Stimulated activated CD8-positive, alpha-beta memory T cell treated with anti-CD3 and anti-CD28 coated beads, Interleukin-12 subunit alpha, Interleukin-12 subunit beta, amount 100 ng/mL, for 24 hours (primary cell): ENCODE data around the gene MVP.
"Not testable (repeated sequence)": the region's sequence is repeated elsewhere in the genome, so short reads cannot be mapped to it uniquely, and the experiment has no call there.

Experiments
- DNase-seq: peaks from one replicate; pipeline ENCODE4 v3.0.0-alpha.2; 2020; ENCODE audit errors: extremely low read depth

MVP gene

GRCh38 chr16:29843931-29844330 is 23.7 kb downstream of the MVP start:
- no peak for DNase-seq

- no peak for DNase-seq
Observed at GRCh38 chr16:29844575-29845331, 24.5 kb downstream of the MVP start.

GRCh38 chr16:29845656-29846055 is 25.4 kb downstream of the MVP start:
- DNase-seq = no peak

- peak; percentile 53 for DNase-seq
Observed at GRCh38 chr16:29848420-29849297, 28.4 kb downstream of the MVP start.

GRCh38 chr16:29849505-29849904 is 29.2 kb downstream of the MVP start:
- no peak for DNase-seq

GRCh38 chr16:29850998-29851397 is 30.7 kb downstream of the MVP start:
- DNase-seq = no peak

- no peak for DNase-seq
Observed at GRCh38 chr16:29852654-29853053, 32.4 kb downstream of the MVP start.

GRCh38 chr16:29854520-29855100 is 34.3 kb downstream of the MVP start:
- DNase-seq = no peak

- DNase-seq = no peak
Observed at GRCh38 chr16:29857133-29857760, 37.0 kb downstream of the MVP start.

- no peak for DNase-seq
Observed at GRCh38 chr16:29858149-29858849, 38.0 kb downstream of the MVP start.

GRCh38 chr16:29858974-29859373 is 38.7 kb downstream of the MVP start:
- DNase-seq = no peak

GRCh38 chr16:29860218-29860617 is 40.0 kb downstream of the MVP start:
- DNase-seq = no peak

- DNase-seq = no peak
Observed at GRCh38 chr16:29862383-29862883, 42.2 kb downstream of the MVP start.

- DNase-seq = peak; percentile 78
Observed at GRCh38 chr16:29862884-29863668, 42.8 kb downstream of the MVP start, which contains the start of gene CDIPT. Gene CDIPT (minus strand): TSS chr16:29863226. CDS start chr16:29862857, 369 bp downstream.

GRCh38 chr16:29863669-29863984 is 43.4 kb downstream of the MVP start:
- no peak for DNase-seq

- DNase-seq = no peak
Observed at GRCh38 chr16:29864205-29864604, 43.9 kb downstream of the MVP start.

- no peak for DNase-seq
Observed at GRCh38 chr16:29868396-29869009, 48.2 kb downstream of the MVP start.

- not testable (repeated sequence) for DNase-seq
Observed at GRCh38 chr16:29869067-29869466, 48.8 kb downstream of the MVP start.

- DNase-seq = no peak
Observed at GRCh38 chr16:29871822-29872546, 51.7 kb downstream of the MVP start.
